ENCODE measurements around the gene TGM3.

Gene TGM3

DNA sequence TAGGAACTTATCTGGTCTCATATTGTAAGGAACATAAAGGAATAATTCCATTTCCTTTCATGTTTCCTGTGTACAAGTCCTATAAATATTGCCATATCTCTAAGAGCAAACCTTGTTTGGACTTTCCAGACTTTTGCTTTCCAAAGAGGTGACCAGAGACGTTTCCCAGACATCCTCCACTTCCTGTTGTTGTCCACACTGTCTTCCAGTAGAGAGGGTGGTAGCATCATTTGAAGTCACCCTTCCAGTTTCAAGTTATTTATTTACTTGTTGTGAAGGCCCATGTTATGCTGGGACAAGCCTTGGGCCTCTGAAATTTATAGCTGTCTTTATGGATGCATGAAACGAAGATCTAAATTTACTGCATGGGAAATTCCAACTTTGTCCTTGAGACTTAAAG, 10.6 kb upstream of the TGM3 start:
- DNase-seq, result no peak

DNA sequence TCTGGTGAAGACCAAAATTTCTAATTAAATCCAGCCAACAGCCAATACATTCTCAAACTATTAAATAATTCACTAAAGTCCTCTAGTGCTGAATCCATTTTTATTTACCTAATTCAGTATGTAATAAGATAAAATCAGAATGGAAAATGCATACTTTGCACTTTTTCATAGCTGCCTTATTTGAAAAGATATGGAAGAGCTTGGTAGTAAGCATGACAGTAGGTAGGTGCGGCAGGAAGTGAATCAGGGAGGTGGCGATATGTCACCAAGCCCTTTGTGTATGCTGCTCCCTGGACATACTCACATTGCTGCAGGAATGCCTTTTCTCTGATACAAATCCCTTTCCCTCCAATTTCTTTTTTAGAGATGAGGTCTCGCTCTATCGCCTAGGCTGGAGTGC, 10.2 kb upstream of the TGM3 start:
- DNase-seq, result no peak

- no peak for DNase-seq
These were observed 8.3 kb upstream of the TGM3 start for GRCh38 chr20:2287504-2287903.

DNA sequence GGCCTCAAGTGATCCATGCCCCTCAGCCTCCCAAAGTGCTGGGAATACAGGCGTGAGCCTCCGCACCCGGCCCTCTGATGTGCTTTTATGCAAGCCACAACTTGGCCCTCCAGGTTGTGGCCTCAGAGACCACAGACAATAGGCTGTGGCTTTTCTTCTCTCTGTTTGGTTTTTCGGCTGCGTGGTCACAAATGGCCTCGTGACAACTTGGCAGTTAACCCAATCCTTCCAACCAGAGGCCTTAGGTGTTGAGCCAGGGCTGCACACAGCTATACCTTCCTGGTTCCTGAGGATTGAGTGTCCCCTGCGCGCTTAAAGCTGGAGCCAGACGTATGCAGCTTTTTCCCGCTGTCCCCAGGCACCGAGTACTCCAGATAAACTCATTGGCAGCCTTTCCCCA, 6.3 kb upstream of the TGM3 start:
- DNase-seq, result no peak

GRCh38 chr20:2290486-2290885, 5.3 kb upstream of the TGM3 start:
- DNase-seq, result no peak

- DNase-seq, result no peak
These were observed 3.2 kb upstream of the TGM3 start for GRCh38 chr20:2292416-2293110.

DNA sequence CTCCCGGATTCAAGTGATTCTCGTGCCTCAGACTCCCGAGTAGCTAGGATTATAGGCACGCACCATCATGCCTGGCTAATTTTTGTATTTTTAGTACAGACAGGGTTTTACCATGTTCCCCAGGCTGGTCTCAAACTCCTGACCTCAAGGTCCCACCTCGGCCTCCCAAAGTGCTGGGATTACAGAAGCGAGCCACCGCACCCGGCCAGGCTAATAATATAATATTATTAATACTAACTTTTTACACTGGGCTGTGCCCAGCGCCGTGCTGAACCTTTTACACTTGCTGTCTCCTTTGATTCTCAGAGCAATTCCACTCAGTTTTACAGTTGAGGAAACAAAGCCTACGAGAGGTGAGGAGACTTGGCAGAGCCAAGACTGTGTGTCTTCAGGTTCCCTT, 2.3 kb upstream of the TGM3 start:
- no peak for DNase-seq

DNA sequence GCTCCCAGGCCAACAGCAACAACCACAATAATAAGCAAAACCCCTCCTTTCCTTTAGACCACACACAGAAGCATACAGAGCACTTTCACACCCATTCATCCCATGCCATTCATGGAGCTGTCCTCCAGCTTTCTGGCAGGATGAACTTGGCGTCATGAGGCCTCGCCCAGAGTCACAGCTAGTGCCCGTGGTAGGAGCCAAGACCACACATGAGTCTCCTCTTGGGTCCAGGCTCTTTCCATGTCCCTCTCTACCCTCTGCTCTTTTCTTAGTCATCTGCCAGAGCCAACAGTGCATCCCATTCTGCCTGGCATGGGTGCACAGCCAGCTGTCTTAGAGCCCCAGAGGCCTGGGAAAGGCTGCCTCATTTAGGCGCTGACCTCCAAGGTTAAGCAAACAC, 1.8 kb upstream of the TGM3 start:
- DNase-seq, result peak; percentile 24

DNA sequence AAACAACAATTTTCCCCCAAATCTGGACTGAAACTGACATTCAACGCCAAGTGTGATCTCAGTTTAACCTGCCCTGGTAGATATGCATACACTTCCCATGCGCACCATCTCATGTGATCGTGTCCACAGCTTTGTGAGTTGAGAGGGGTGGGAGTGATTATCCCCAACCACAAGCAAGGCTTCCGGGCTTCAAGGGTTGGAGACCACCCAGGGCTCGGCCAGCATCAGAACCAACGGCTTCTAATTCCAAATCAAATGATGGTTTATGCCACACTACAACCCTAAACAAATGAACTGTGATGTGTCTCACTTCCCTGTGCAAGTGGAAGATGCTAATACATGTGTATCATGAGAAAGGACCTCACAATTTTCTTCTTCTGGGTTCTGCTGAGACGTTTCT, 515 bp upstream of the TGM3 start:
- DNase-seq, result no peak

GRCh38 chr20:2296524-2297356, 939 bp downstream of the TGM3 start:
- DNase-seq, result no peak

DNA sequence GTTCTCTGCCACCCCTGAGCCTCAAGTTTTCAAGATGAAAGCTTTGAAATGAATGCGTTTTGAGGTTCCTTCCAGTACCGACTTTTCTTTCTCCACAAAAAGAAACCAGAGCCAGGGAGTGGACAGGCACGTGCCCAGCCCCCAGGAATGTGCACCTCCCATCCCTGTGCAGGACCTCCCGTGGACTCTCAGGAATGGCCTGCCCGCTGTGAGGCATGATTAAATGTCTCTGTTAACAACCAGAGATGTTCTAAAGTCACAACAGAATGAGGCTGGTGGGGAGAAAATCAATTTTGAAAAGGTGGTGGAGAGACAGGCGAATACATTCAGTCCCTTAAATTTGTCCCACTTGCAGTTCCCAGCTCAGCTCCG, 1.5 kb downstream of the TGM3 start:
- no peak for DNase-seq

- no peak for DNase-seq
These were observed 2.3 kb downstream of the TGM3 start for GRCh38 chr20:2298116-2298515.

- DNase-seq, result no peak
These were observed 2.9 kb downstream of the TGM3 start for GRCh38 chr20:2298701-2299100.

DNA sequence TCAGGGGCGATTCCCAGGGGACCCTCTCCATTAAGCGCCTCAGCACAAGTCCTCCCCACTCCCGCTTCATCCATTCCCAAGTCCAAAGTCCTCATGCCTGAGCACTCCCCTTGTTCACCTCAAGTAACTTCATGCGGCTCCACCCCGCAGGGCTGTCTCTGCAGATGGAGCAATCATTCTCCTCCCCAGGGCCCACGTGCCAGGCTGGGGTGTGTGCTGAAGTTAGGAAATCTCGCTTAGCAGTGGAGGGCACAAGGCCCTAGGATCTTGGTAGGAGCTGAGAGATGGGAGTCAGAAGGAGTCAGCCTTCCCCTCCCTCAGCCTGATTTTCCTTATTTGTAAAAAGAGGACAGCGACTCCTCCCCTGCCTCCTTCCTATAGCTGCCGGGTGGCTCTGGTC, 3.5 kb downstream of the TGM3 start:
- DNase-seq, result no peak

DNA sequence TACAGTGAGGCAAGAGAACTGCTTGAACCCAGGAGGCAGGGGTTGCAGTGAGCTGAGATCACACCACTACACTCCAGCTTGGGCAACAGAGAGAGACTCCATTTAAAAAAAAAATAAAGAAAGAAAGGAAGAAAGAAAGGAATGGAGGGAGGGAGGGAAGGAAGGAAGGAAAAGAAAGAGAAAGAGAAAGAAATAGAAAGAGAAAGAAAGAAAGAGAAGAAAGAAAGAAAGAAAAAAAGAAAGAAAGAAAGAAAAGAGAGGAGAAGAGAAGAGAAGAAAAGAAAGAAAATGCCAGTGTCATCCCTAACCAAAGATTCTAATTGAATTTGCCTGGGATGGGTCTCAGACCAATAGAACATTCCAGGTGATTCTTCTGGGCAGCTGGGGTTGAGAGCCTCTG, 4.2 kb downstream of the TGM3 start:
- DNase-seq, result no peak

DNA sequence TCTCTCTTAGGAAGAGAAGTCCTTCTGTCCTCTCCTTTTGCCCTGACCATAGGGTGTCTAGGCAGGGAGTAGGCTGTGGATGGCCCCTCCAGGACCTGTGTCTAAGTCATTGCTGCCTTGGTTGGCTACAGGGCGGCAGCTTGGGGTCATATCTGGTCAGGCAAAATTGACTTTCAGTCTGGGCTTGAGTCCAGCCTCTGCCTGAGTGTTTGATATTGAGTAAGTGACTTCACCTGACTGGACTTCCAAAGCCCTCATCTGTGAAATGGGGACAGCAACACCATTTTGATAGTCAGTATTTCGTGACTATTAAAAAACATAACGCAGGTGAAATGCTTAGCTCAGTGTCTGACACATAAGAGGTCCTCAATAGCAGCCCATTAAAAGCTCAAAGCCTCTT, 4.6 kb downstream of the TGM3 start:
- no peak for DNase-seq

DNA sequence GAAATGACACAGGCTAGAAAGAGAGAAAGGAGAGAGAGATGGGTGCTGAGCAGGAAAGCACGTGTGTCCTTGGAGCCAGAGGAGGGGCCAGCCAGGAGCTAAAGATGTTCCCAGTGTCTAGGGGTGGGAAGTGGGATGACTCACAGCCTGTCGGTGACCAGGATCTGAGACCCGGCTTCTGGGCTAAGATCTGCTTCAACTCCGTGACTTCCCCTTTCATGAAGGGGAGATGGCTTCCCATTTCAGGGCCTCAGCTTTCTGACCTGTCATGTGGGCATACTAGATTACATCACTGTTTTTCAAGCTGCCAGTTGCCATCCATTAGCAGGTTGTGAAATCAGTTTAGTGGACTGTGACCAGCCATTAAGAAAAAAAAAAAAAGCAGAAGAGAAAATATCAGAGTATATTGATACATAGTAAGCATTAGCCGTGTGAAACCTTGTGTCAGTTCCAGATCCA, 5.4 kb downstream of the TGM3 start:
- peak; percentile 25 for DNase-seq

DNA sequence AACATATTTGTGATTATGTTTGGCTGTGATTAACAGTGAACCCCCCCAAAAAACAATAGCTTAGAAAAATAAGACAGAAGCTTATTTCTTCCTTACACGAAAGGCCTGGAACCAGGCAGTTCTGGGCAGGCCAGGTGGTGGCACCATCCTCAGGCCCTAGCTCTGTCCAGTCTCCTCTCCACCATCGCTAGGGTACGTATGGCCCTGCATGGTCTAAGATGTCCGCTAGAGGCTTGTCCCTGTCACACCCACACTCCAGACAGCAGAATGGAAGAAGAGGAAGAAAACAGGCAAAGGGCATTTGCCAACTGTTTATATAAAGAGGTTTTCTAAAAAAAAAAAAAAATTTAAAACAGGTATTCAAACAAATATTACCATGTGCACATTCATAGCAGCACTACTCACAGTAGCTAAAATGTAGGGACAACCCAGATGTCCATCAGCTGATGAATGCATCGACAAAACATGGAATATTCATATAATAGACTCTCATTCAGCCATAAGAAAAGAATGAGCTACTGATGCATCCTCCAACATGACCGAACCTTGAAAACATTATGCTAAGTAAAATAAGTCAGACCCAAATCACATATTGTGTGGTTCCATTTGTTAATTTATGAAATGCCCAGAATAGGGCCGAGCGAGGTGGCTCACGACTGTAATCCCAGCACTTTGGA, 6.7 kb downstream of the TGM3 start:
- no peak for DNase-seq

DNA sequence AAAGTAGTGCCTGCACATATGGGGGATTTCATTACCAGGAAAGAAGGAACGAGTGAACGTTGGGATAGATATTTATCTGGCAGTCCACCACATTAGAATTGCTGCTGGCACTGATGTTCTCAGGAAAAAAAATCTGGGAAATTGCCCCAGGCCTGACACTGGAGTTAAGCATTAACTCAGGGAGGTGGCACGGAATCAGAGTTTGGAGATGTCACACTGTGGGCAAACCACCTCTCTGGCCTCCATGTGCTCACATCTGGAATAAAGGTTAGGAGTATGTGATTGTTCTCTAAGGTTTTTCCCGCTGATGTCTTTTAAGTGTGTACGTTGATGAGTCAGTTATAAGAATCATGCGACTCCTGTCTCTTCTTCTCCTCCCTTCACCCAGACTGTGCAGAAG, 7.9 kb downstream of the TGM3 start:
- DNase-seq, result no peak

- DNase-seq, result no peak
These were observed 8.4 kb downstream of the TGM3 start for GRCh38 chr20:2304180-2304579.

- DNase-seq, result no peak
These were observed 9.2 kb downstream of the TGM3 start for GRCh38 chr20:2305029-2305428.

DNA sequence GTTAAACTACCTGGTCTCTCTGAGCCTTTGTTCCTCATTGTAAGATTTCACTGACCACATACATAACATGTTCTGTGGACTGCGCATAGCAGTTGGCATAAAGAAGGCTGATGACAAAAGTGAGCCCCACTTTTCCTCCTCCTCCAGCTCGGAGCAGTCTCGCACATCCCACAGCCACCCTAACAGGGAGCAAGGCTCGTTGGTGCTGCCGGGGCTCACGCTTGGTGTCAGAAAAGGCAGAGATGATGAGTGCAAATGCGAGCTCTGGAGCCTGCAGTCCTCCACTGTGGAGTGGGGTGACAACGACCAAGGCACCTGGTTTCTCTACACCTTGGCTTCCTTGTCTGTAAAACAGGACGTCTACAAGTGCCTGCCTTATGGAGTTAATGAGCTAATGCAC, 9.7 kb downstream of the TGM3 start:
- DNase-seq, result no peak

- DNase-seq, result no peak
These were observed 10.1 kb downstream of the TGM3 start for GRCh38 chr20:2305946-2306345.

DNA sequence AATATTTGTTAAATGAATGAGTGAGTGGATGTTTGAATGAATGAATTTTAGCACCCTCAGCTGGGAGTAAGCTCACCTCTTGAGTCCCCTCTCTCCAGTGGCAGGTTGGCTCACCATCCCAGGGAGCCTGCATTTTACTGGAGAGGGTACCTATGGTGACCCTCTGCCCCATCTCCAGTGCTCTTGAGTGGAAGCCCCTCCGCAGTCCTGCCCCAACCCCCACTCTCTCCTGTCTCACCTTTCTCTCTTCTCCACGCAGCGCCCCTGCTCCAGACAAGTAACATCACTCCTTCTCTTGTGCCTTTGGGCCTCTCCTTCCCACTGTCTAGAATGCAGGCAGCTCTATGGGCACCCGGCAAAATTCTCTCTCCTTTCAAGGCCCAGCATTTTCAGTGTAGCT, 11.3 kb downstream of the TGM3 start:
- no peak for DNase-seq

Measured in midbrain (tissue), 1 donor.